Fibroblast of skin of left biceps (primary cell): ENCODE results near the gene ABHD12.
"Not testable (repeated sequence)": the region's sequence is repeated elsewhere in the genome, so short reads cannot be mapped to it uniquely, and the experiment has no call there.

Experiments
- DNase-seq, 2 experiments: peaks; one replicate each; pipeline ENCODE4 v3.0.0-alpha.2; 2013; ENCODE audit warnings: low read depth in 2 of 2

The ABHD12 gene

DNA sequence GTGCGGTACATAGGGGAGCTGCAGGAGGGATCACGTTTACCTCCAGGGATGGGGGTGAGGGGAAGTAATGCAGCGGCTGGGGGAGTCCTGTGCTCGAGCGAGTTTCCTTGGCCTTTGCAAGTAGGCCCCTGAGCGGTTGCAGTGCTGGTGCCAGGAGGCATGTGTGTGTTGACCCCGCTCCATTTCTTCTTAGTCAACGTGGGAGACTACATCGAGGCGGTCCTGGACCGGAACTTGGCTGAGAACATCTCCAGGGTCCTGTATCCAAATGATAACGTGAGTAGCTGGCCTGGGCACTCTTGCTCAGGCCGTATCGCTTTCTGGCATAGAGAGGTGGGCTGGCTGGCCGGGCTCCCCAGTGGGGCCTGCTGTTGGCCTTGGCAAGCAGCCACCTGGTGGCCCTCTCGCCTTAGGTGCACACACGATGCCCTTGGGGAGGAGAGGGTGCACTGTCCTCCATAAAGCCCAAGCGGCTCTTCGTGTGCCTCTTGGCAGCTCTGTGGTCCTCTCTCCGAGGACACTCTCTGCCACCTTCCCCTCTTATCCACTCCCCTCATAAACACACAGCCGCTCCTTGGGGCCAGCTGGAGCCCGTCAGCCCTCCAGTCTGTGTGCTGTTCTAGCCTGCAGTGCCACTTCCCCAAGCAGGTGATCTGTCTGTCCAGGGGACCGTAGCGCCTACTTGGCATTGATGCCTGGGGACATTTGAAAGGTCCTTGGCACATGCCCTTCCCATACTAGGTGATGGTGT, 113.4 kb downstream of the ABHD12 start:
- DNase-seq, result no peak

DNA sequence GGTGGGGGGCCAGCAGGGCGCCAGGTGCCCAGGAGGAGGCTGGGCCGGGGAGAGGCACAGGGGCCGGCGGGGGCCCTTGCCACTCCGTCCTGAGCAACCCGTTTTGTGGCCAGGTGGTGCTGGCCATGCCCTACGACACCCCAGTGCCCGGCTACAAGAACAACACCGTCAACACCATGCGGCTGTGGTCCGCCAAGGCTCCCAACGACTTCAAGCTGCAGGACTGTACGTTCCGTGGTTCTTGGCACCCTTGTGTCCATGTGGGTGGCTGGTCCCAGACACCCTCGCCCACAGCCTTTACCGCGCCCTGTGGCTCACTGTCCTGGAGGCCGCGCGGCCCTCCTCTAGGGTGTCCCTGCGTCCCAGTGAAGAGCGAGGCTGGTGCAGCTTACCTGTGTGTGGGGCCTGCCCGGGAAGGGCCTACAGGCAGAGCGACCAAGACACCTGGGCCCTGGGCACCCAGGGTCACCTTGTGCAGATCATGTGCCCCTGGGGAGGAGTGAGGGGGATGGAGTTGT, 114.0 kb downstream of the ABHD12 start:
- no peak for DNase-seq

- DNase-seq, result no peak
These were observed 114.7 kb downstream of the ABHD12 start for GRCh38 chr20:25275813-25276532.

DNA sequence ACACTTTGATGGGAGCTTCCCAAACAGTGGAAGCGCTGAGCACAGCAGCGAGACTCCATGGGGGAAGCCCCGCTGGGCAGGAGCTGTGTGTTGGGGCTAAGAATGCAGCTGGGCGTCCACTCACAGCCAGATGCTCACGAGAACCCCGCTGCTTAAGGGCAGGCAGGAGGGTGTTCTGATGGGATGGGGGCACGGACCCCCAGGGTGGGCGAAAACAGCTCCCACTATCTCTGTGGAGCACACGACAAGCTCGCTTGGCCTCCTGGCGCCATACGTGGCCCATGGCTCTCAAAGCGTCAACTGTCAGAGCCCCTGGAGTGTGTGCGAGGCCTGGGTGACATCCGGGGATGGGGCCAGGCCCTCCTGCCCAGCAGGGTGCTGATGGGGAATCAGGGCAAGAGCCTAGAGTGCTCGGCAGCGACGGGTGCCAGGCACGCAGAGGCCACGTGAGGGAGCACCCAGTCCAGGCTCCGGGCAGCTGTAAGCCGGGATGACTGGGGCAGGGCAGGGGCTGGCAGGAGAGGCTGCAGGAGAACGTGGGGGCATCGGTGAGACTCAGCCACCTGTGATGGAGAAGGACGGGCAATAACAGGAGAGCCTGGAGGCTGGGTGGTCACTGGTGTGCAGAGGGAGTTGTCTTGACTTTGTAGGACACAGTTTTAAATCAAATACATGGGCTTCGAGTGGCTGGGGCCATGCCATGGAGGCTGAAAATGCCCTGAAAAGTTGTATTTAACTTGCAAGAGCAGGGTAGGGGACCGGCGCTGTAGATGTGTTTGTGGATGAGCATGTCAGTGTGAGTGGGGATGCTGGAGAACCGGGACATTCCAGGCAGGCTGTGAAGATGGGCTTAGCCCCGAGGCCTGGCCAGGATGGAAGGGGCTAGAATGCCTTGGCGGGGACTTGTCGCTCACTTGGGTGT, 115.5 kb downstream of the ABHD12 start:
- no peak for DNase-seq

DNA sequence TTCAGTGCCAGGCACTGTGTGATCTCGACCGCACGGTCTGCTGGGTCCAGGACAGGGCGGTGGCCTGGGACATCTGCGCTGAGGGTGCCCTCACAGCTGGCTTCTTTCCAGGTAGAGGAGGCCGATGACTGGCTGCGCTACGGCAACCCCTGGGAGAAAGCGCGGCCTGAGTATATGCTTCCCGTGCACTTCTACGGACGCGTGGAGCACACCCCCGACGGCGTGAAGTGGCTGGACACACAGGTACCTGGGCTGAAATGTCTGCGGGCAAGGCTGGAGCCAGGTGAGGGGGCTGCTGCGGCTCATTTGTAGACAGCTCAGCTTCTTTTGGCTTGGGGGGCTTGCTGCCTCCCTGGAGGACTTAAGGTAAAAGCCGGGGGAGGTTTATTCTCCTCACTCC, 116.2 kb downstream of the ABHD12 start:
- DNase-seq, result no peak

GRCh38 chr20:25273541-25274358, 116.9 kb downstream of the ABHD12 start:
- no peak for DNase-seq

- DNase-seq, result no peak
These were observed 117.6 kb downstream of the ABHD12 start for GRCh38 chr20:25273046-25273445.

GRCh38 chr20:25272223-25273000, 118.2 kb downstream of the ABHD12 start:
- DNase-seq, result no peak

GRCh38 chr20:25271486-25272222, 119.0 kb downstream of the ABHD12 start:
- no peak for DNase-seq

GRCh38 chr20:25270829-25271251, 119.8 kb downstream of the ABHD12 start:
- DNase-seq, result no peak

DNA sequence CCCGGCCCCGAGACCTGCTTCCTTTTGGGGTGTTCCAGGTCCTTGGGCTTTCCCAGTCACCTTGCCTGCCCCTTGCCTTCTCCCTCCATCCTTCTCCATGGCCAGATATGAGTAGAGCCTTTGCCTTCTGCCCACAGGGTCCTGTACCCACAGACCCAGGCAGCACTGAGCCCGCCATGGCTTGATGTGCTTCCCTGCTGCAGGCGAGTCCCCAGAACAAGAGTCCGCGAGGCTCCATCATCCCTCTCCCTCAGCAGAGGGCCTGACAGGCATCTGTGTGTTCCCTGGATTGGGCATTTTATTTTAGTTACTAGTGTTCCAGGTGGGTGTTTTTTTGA, 120.8 kb downstream of the ABHD12 start:
- DNase-seq, result no peak

DNA sequence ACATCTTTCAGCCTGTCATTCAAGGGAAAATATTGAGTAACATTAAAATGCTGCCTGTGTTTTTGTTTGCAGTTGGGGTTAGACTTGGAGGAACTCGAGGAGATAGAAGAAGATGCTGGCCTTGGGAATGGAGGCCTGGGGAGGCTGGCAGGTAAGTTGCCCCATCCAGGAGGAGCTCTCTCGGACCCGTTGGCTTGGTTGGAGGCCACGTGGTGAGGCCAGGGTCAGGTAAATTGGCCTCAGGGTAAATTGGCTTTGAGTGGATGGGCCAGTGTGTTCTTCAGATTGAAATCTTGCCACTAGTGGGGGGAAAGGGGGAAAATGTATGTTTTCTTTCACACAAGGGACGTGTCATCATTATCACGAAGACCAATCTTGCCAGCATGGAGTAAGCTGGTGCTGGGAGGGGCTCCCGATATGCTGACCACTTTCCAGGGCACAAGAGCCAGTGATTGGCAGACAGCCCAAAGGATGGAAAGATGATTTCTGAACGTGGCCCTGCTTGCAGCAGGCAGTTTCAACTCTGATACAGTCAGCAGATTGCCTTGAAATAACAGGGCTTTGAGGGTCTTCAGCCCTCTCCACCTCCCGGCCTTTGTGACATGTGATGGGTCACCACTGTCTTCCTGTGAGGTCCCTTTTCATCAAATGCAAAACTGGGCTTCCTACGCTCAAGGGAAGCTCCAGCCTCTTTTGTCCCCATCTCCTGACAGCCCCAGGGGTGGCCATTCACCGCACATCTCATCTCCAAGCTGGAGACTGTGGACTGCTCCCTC, 121.4 kb downstream of the ABHD12 start:
- DNase-seq, result no peak

GRCh38 chr20:25260770-25261437, 129.7 kb downstream of the ABHD12 start:
- not testable (repeated sequence) for DNase-seq

DNA sequence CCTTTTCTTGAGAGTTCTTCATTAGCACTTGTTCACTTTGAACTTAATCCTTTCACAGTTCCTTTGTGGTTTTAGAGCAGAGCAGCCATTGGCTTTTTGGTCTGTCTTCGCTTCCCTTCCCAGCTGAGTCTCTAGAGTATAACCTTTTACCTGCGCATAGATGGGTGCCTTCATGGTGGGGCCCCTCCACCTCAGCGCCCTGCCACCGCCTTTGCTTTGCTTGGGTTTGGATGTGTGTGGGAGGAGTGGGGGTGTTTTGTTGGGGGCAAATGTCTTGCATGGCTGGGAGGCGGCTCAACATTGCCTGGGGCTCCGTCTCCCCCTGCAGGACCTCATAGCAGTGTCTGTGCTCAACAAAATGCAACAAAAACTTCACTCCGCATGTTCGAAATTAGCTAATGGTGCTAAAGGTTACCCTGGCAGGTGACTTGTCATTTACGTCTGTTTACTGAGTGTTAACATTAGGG, 130.8 kb downstream of the ABHD12 start:
- DNase-seq, result no peak

DNA sequence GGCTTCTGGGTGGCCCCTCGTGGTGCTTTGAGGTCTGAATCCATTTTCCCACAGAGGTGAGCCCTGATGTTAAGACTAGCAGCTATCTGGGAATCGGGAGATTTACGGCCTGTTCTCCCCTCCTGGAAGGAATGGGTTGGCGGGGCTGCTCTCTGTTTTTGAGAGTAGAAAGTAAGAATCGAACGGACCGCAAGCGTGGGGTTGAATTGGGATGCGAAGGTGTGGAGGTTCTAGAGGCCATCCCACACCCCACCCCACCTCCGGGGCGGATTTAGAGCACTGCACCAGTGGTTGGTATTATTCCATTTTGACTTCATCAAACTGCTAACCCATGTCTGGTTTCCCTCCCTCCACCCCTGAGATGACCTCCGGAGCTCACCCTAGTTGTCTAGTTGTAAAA, 131.3 kb downstream of the ABHD12 start:
- no peak for DNase-seq

DNA sequence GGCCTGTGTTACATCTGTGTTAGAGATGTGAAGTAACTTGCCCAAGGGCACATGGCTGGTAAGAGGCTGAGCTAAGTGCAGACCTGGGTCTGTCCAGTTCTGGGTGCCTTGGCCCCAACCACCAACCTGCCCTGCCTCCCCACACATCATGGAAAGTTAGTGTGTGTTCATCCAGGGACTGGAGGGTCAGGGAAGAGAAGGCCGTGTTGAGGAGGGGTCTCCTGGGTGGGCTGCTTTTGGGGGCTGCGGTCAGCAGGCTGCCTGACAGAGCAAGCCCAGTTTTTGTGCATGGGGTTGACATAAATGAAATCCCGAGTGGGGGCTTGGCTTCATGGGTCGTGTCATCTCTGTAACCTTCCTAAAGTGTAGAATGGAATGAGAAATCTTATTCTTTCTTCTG, 131.8 kb downstream of the ABHD12 start:
- DNase-seq, result no peak

DNA sequence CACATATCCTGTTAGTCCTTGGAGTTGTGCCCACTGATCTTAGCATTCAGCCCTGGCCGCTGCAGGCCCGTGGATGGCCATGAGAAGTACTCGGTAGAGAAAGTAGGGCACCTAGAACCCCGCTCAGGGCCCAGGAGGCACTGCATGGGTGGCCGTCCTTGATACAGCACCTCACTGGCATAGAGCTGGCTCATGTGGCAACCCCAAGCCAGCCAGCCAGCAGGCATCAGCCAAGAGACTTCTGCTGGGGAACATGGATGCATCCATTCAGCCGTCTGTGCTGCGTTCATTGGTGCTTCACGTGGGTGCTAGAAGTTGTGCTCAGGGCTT, 132.2 kb downstream of the ABHD12 start:
- DNase-seq, result no peak

GRCh38 chr20:25257756-25258475, 132.7 kb downstream of the ABHD12 start:
- no peak for DNase-seq
